Activated CD4-positive, alpha-beta memory T cell treated with anti-CD3 and anti-CD28 coated beads for 36 hours (primary cell): ENCODE results near the gene CYP4Z1. TPM values are rescaled to one million over a fixed set of nuclear protein-coding genes. Genes with fewer than 3 reads are reported as not detected.
A peak's percentile ranks its signal among the peaks of the same experiment; 100 is the strongest.
"Not testable (repeated sequence)": the region's sequence is repeated elsewhere in the genome, so short reads cannot be mapped to it uniquely, and the experiment has no call there.

Source experiments
- CTCF ChIA-PET: fragments of 350-600 bp; sonication (Branson Sonifier 250); formaldehyde crosslinking; loops from one replicate; lab custom pipeline; 2021; ENCODE audit warnings: antibody characterized with exemption, inconsistent platforms; lab: Charles Lee
- POLR2A ChIA-PET: fragments of 350-600 bp; sonication (Branson Sonifier 250); formaldehyde crosslinking; loops from one replicate; lab custom pipeline; 2021; ENCODE audit warnings: antibody characterized with exemption; lab: Charles Lee
- DNase-seq: peaks from one replicate; pipeline ENCODE4 v3.0.0-alpha.2; 2020
- H3K27ac Mint-ChIP-seq: one replicate; pipeline ENCODE4 v1.8.0; 2021; ENCODE audit warnings: mixed read lengths
- H3K27me3 Mint-ChIP-seq: one replicate; pipeline ENCODE4 v1.8.0; 2021; ENCODE audit warnings: mixed read lengths
- H3K36me3 Mint-ChIP-seq: one replicate; pipeline ENCODE4 v1.8.0; 2021; ENCODE audit warnings: mixed read lengths
- H3K4me1 Mint-ChIP-seq: one replicate; pipeline ENCODE4 v1.8.0; 2021; ENCODE audit warnings: low read depth, mixed read lengths
- H3K4me3 Mint-ChIP-seq: one replicate; pipeline ENCODE4 v1.8.0; 2021; ENCODE audit warnings: mild to moderate bottlenecking, mixed read lengths
- H3K9me3 Mint-ChIP-seq: one replicate; pipeline ENCODE4 v1.8.0; 2021; ENCODE audit warnings: mixed read lengths
- intact Hi-C: fragments of 100-400 bp; cut with micrococcal nuclease; formaldehyde crosslinking; loops from one replicate; pipeline ENCODE4 v1.15.1; 2023
- total RNA-seq, 2 experiments: library from RNA; stranded (reverse); gene quantifications; one replicate each; pipeline ENCODE4 v1.2.3, GENCODE V29; 2021

CYP4Z1 gene
- total RNA-seq, 2 experiments from 2014 or later, result not detected

DNA sequence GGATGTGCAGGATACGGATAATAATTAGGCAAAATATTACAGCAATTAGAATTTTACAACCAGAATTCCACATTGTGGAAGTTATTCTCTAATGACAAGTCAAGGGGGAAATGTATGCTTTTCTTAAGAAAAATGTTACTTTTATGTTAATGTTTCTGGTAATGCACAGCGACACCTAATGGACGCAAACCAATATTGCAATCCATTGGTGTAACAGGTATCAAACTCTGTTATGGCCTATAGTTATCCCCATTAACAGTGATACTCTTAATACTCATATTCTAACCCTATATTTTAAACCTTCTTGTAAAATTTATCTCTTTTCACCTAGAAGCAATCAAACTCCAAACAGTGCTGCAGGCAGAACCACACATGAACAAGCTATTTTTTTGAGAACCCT is 22.3 kb downstream of the CYP4Z1 start:
- intact Hi-C loops, result not testable (repeated sequence)

DNA sequence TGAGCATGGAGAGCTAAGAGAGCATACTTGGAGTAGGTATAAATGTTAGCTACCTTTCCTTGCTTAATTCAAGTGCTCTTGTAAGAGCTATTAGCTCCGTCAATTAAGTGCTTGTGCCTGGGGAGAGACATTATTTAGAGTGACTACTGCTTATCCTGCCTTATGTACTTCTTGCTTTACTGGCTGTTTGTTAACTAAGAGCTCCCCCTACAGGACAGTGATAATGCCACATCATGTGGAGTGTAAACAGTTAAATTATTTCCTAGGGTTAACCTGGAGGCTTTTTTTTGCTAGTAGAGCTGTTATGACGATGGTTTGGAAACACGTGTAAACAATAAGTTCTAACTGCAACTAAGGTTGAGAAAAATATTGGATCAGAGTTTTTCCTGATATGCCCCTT is 24.4 kb downstream of the CYP4Z1 start:
- DNase-seq, H3K36me3 Mint-ChIP-seq: not testable (repeated sequence)

More for the DNA sequence above, 22.3 kb downstream of the CYP4Z1 start:
- CTCF ChIA-PET, H3K4me3 Mint-ChIP-seq, H3K27me3 Mint-ChIP-seq, H3K9me3 Mint-ChIP-seq, POLR2A ChIA-PET, H3K27ac Mint-ChIP-seq, H3K4me1 Mint-ChIP-seq, H3K36me3 Mint-ChIP-seq: not testable (repeated sequence)
- peak; percentile 26 for DNase-seq

DNA sequence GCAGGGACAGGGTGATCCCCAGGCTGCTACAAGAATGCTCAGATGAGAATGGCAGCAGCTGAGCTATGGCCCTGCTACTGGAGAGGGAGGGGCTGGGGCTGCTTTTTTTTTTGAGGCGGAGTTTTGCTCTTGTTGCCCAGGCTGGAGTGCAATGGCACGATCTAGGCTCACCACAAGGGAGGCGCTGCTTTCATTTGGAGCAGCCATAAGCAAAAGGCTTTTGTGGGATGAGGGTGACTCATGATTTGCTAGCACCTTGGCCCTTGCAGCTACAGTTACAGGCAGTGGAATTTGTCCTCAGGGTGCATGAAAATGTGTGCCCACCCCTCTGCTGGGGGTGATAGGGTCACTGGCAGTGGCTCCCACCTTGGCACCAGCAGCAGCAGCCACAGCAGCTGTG is 37.8 kb downstream of the CYP4Z1 start:
- intact Hi-C loops, result no loop called here
- peaks cover 1% of the 10 kb centered on the region for H3K36me3 Mint-ChIP-seq
- no peak overlapping the region for H3K27ac Mint-ChIP-seq
- no peak for DNase-seq
- POLR2A ChIA-PET, result no interaction called here
- no peak overlapping the region for H3K4me3 Mint-ChIP-seq
- peaks cover 11% of the 10 kb centered on the region for H3K9me3 Mint-ChIP-seq
- no peaks in the 10 kb centered on the region for H3K4me1 Mint-ChIP-seq
- H3K27me3 Mint-ChIP-seq, result peaks cover 12% of the 10 kb centered on the region
- CTCF ChIA-PET, result no interaction called here

More for the DNA sequence above, 24.4 kb downstream of the CYP4Z1 start:
- POLR2A ChIA-PET, H3K4me1 Mint-ChIP-seq, H3K4me3 Mint-ChIP-seq, H3K9me3 Mint-ChIP-seq, H3K27ac Mint-ChIP-seq, CTCF ChIA-PET, intact Hi-C loops, H3K27me3 Mint-ChIP-seq: not testable (repeated sequence)

DNA sequence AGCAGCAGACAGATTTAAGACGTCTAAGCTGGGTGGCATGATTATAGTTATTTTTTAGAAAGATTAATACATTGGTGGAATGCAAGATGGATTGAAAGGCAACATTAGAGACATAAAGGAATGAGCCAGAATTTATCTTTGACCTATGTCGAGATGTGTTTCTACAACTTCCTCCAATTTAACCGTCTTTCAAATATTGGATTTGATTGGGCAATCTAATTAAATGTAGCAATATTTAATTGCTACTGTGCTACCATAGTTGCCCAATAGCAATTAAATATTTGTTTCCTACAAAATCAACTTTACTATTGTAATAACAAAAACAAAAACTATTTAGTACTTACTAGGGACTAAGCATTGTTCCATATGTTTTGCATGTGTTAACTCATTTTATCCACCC is 39.8 kb downstream of the CYP4Z1 start:
- peaks cover 11% of the 10 kb centered on the region for H3K9me3 Mint-ChIP-seq
- H3K27ac Mint-ChIP-seq, result no peak overlapping the region
- H3K4me3 Mint-ChIP-seq, result no peak overlapping the region
- ChIA-PET POLR2A (no interaction called here), CTCF (interaction anchor here (0.5 kb wide), 1 partner anchor 301 kb away, joined by 3 read pairs; no protein-coding TSS in a partner anchor)
- peaks cover 1% of the 10 kb centered on the region for H3K36me3 Mint-ChIP-seq
- no peak for DNase-seq
- H3K27me3 Mint-ChIP-seq, result peaks cover 17% of the 10 kb centered on the region
- intact Hi-C loops, result no loop called here
- no peaks in the 10 kb centered on the region for H3K4me1 Mint-ChIP-seq

DNA sequence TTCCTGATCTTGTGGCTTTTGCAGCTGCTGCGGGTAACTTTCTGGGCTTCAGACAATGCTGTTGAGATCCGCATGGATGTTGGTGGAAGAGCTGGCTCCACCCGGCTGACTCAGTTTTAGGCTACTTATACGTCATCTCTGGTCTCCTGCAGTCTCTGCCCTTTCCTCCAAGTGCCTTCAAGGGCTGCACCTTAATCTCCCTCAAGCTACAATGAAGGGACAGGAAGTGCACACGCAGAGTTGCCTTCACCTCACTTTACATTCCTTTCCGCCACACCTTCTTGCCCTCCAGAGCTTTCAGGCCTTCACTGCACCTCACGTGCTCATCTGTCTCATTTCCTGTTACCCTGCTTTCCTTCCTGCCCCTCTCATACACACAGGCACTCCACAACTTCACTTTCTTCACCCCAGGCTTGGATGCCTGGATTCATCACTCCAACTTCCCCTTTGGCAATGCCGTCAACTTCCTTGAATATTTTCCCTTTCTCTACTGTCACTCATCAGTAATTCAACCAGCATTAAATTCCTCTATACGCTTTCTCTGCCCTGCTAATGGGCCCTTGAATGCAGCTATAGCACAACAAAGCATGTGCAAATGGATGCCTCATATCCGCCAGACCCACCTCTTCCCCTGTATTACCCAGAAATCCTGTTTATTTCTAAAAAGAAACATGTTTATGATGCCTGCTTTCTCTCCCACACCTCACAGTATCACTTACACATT is 41.0 kb downstream of the CYP4Z1 start:
- H3K36me3 Mint-ChIP-seq, POLR2A ChIA-PET, CTCF ChIA-PET, H3K4me3 Mint-ChIP-seq, H3K27ac Mint-ChIP-seq, DNase-seq, H3K9me3 Mint-ChIP-seq, H3K4me1 Mint-ChIP-seq, intact Hi-C loops: not testable (repeated sequence)
- peaks cover 20% of the 10 kb centered on the region for H3K27me3 Mint-ChIP-seq

DNA sequence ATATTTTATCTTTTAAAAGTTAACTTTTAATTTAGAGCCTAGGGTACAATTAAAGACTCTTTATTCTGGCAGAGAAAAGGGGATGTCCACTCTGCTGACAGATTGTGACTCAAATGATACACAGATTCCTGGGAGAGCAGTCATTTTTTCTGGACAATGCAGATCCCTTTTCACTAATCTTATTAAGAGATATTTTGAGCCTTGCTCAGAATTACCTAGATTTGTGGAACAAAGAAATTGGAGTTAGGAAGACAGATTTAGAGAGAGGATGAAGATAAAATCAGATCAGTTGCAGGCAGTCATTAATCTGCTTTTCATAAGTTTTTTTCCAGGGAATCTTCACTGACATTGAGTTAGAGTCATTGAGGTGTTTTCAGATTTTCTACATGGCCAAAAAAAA is 42.5 kb downstream of the CYP4Z1 start:
- DNase-seq, H3K36me3 Mint-ChIP-seq, H3K9me3 Mint-ChIP-seq, H3K4me1 Mint-ChIP-seq, H3K4me3 Mint-ChIP-seq, CTCF ChIA-PET, intact Hi-C loops, POLR2A ChIA-PET, H3K27ac Mint-ChIP-seq: not testable (repeated sequence)
- peaks cover 22% of the 10 kb centered on the region for H3K27me3 Mint-ChIP-seq

DNA sequence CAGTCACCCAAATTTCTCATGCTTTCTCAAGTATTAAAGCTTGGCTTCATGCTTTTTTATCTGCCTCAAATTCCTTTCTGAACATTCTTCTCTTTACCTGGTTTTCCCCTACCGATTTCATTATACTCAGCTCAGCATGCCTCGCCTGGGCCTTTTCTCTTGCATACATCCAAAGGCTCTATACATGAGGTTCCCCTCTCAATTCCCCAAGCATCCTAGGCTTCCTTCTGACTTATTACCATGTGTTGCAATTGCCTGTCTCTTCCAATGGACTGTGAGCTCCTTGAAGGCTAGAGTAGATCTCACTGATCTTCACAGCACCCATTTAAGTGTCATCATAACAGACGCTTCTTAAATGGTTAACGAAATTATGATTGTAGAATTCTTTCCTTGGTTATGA is 46.1 kb downstream of the CYP4Z1 start:
- POLR2A ChIA-PET, result no interaction called here
- Mint-ChIP-seq H3K36me3 (no peaks in the 10 kb centered on the region), H3K4me1 (no peaks in the 10 kb centered on the region), H3K27ac (no peak overlapping the region), H3K9me3 (no peaks in the 10 kb centered on the region), H3K4me3 (no peak overlapping the region), H3K27me3 (peaks cover 20% of the 10 kb centered on the region)
- intact Hi-C loops, result no loop called here
- no peak for DNase-seq
- CTCF ChIA-PET, result no interaction called here

DNA sequence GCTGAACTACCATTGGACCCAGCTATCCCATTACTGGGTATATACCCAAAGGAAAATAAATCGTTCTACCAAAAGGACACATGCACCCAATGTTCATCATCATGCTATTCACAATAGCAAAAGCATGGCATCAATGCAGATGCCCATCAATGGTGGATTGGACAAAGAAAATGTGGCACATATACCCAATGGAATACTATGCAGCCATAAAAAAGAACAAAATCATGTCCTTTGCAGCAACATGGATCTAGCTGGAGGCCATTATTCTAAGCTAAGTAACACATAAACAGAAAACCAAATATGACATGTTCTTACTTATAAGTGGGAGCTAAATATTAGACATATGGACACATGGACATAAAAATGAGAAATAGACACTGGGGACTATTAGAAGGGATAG is 54.0 kb downstream of the CYP4Z1 start:
- POLR2A ChIA-PET, H3K9me3 Mint-ChIP-seq, H3K36me3 Mint-ChIP-seq, intact Hi-C loops, CTCF ChIA-PET, DNase-seq, H3K27ac Mint-ChIP-seq, H3K4me1 Mint-ChIP-seq, H3K4me3 Mint-ChIP-seq: not testable (repeated sequence)
- peaks cover 12% of the 10 kb centered on the region for H3K27me3 Mint-ChIP-seq

DNA sequence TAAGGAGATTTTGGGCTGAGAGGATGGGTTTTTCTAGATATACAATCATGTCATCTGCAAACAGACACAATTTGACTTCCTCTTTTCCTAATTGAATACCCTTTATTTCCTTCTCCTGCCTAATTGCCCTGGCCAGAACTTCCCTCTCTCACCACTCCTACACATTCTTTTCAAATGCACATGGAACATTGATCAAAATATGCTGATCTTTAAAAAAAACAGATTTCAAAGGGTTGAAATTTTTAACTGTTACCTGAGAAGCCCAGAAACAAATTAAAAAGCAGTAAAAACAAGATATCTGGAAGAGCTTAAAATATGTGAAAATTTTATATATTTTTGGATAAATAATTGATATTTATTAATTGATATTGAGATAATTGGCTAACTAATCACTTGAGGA is 57.8 kb downstream of the CYP4Z1 start:
- CTCF ChIA-PET, H3K9me3 Mint-ChIP-seq, H3K27me3 Mint-ChIP-seq, H3K4me3 Mint-ChIP-seq, H3K27ac Mint-ChIP-seq, DNase-seq, POLR2A ChIA-PET, H3K36me3 Mint-ChIP-seq, H3K4me1 Mint-ChIP-seq, intact Hi-C loops: not testable (repeated sequence)

DNA sequence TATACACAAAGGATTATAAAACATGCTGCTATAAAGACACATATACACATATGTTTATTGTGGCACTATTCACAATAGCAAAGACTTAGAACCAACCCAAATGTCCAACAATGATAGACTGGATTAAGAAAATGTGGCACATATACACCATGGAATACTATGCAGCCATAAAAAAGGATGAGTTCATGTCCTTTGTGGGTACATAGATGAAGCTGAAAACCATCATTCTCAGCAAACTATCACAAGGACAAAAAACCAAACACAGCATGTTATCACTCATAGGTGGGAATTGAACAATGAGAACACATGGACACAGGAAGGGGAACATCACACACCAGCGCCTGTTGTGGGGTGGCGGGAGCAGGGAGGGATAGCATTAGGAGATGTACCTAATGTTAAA is 60.0 kb downstream of the CYP4Z1 start:
- H3K27ac Mint-ChIP-seq, H3K9me3 Mint-ChIP-seq, H3K4me3 Mint-ChIP-seq, H3K4me1 Mint-ChIP-seq, POLR2A ChIA-PET, H3K27me3 Mint-ChIP-seq, DNase-seq, intact Hi-C loops, H3K36me3 Mint-ChIP-seq: not testable (repeated sequence)
- CTCF ChIA-PET, result interaction anchor here (0.9 kb wide), 1 partner anchor 52 kb away, joined by 3 read pairs; no protein-coding TSS in a partner anchor

DNA sequence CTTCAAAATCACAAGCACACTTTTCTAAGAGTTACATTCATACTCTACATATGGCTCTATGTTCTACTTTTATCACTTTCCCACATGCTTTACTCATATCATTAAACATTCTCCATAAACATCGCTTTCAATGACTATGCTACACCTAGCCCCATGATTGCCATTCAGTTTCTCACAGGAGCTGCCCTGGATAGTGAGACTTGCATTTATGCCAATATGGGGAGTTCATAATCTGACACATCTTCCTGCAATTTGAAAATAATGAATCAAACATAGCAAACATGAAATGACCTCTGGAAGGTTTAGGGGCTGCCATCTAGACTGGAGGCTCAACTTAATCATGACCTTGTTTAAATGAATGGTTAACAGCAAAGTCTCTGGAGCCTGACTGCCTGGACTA is 61.2 kb downstream of the CYP4Z1 start:
- intact Hi-C loops, result no loop called here
- no peak for DNase-seq
- no peaks in the 10 kb centered on the region for H3K4me1 Mint-ChIP-seq
- POLR2A ChIA-PET, result no interaction called here
- no peaks in the 10 kb centered on the region for H3K36me3 Mint-ChIP-seq
- H3K4me3 Mint-ChIP-seq, result no peak overlapping the region
- no peak overlapping the region for H3K27ac Mint-ChIP-seq
- peaks cover 9% of the 10 kb centered on the region for H3K27me3 Mint-ChIP-seq
- peaks cover 4% of the 10 kb centered on the region for H3K9me3 Mint-ChIP-seq
- CTCF ChIA-PET, result interaction anchor here (0.9 kb wide), 1 partner anchor 51 kb away, joined by 3 read pairs; no protein-coding TSS in a partner anchor

DNA sequence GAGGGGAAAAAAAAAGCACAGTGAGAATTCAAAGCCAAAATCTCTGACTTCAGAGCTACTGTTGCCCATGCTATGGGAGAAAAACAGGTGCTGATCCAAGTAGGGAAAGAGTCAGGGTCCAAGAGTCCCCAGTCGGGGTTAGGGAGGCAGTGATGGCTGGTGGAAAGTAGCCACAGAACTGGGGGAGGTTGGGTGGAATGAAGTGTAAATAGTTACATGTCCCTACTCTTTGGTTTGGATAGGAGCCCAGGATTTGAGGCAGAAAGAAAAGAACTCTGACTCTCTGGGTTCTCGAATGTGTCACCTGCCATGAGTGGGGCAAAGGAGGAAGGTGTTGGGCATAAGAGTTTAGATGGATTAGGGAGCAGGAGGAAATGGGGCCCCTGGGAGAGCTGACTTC is 61.8 kb downstream of the CYP4Z1 start:
- H3K9me3 Mint-ChIP-seq, intact Hi-C loops, H3K36me3 Mint-ChIP-seq, DNase-seq, H3K4me1 Mint-ChIP-seq, POLR2A ChIA-PET, H3K27ac Mint-ChIP-seq, H3K4me3 Mint-ChIP-seq, CTCF ChIA-PET, H3K27me3 Mint-ChIP-seq: not testable (repeated sequence)
